GM23338 (cell line): ENCODE results near the gene ACVR1C. TPM values are rescaled to one million over a fixed set of nuclear protein-coding genes. Genes with fewer than 3 reads are reported as not detected.

Experiments used
- ATAC-seq: fragments of 200-7000 bp; cut with Tn5 transposase; 3 replicates; pipeline ENCODE4 v1.9.1; 2020
- DNase-seq: peaks from one replicate; pipeline ENCODE4 v3.0.0-alpha.2; 2015; ENCODE audit warnings: low spot score
- H2AFZ ChIP-seq: fragments of 200-600 bp; sonication (generic); 2 replicates; pipeline ENCODE4 v1.8.0; 2016; ENCODE audit warnings: antibody characterized with exemption, mild to moderate bottlenecking, moderate library complexity
- H3F3A ChIP-seq: fragments of 200-600 bp; sonication (generic); replicated peaks from 2 replicates; pipeline ENCODE4 v1.8.0; 2017; ENCODE audit warnings: antibody characterized with exemption, mixed run types, low read depth
- H3K27ac ChIP-seq: fragments of 200-600 bp; sonication (generic); 2 replicates; pipeline ENCODE4 v1.6.1; 2016; ENCODE audit warnings: low read depth
- H3K27me3 ChIP-seq: fragments of 200-600 bp; sonication (generic); 2 replicates; pipeline ENCODE4 v1.8.0; 2016; ENCODE audit warnings: mild to moderate bottlenecking, mixed run types, moderate library complexity; ENCODE audit not compliant: insufficient read depth
- H3K36me3 ChIP-seq: fragments of 200-600 bp; sonication (generic); 2 replicates; pipeline ENCODE4 v1.8.0; 2016; ENCODE audit warnings: mild to moderate bottlenecking; ENCODE audit not compliant: insufficient read depth
- H3K4me1 ChIP-seq: fragments of 200-600 bp; sonication (generic); 2 replicates; pipeline ENCODE4 v1.8.0; 2016; ENCODE audit warnings: mild to moderate bottlenecking, moderate library complexity; ENCODE audit not compliant: insufficient read depth
- H3K4me2 ChIP-seq: fragments of 200-600 bp; sonication (generic); 2 replicates; pipeline ENCODE4 v1.7.1; 2017; ENCODE audit warnings: mixed run types
- H3K4me3 ChIP-seq: fragments of 200-600 bp; sonication (generic); 2 replicates; pipeline ENCODE4 v1.6.1; 2016; ENCODE audit warnings: mixed run types
- H3K79me2 ChIP-seq: fragments of 200-600 bp; sonication (generic); replicated peaks from 2 replicates; pipeline ENCODE4 v1.8.0; 2017; ENCODE audit warnings: mild to moderate bottlenecking; ENCODE audit not compliant: insufficient read depth
- H3K9me2 ChIP-seq: fragments of 200-600 bp; sonication (generic); 2 replicates; pipeline ENCODE4 v1.8.0; 2017; ENCODE audit not compliant: insufficient read depth
- H4K20me1 ChIP-seq: fragments of 200-600 bp; sonication (generic); replicated peaks from 2 replicates; pipeline ENCODE4 v1.8.0; 2017; ENCODE audit warnings: mild to moderate bottlenecking; ENCODE audit not compliant: insufficient read depth
- H3K27ac Mint-ChIP-seq: 2 replicates; pipeline ENCODE4 v1.8.0; 2020; ENCODE audit warnings: inconsistent platforms, mild to moderate bottlenecking, moderate library complexity, mixed read lengths
- H3K27me3 Mint-ChIP-seq: 3 replicates; pipeline ENCODE4 v1.8.0; 2022; ENCODE audit warnings: low read depth, mild to moderate bottlenecking, moderate library complexity, mixed read lengths, inconsistent platforms; ENCODE audit not compliant: insufficient read depth, poor library complexity
- H3K36me3 Mint-ChIP-seq: 3 replicates; pipeline ENCODE4 v1.8.0; 2021; ENCODE audit warnings: low read depth, mild to moderate bottlenecking, inconsistent platforms, moderate library complexity, mixed read lengths
- H3K4me1 Mint-ChIP-seq: 3 replicates; pipeline ENCODE4 v1.8.0; 2020; ENCODE audit warnings: mild to moderate bottlenecking, inconsistent platforms, mixed read lengths
- H3K4me3 Mint-ChIP-seq: 3 replicates; pipeline ENCODE4 v1.8.0; 2021; ENCODE audit warnings: moderate library complexity, mild to moderate bottlenecking, inconsistent platforms, mixed read lengths
- H3K9me3 Mint-ChIP-seq: 3 replicates; pipeline ENCODE4 v1.8.0; 2020; ENCODE audit warnings: moderate library complexity, mild to moderate bottlenecking, inconsistent platforms, mixed read lengths
- CREB1 ChIP-seq: fragments of 250-450 bp; sonication (Bioruptor Pico); IDR thresholded peaks from 2 replicates; pipeline ENCODE4 v1.5.0; 2020; ENCODE audit warnings: low read depth, mild to moderate bottlenecking, moderate library complexity
- CTCF ChIP-seq, 2 experiments: fragments of 200-600 bp in 1 of 2; sonication (generic) in 1 of 2; conservative IDR thresholded peaks; 2 replicates each; pipeline versions ENCODE4 v1.5.1 to v1.6.1; 2016 to 2017; ENCODE audit warnings: antibody characterized with exemption in 2 of 2, low read depth in 2 of 2, mild to moderate bottlenecking in 2 of 2, moderate library complexity in 1 of 2
- ETS1 ChIP-seq: IDR thresholded peaks from 2 replicates; pipeline ENCODE4 v1.6.1; 2016; ENCODE audit warnings: antibody characterized with exemption
- EZH2 ChIP-seq: fragments of 200-600 bp; sonication (generic); IDR thresholded peaks from one replicate; pipeline ENCODE4 v1.8.0; 2017; ENCODE audit warnings: antibody characterized with exemption, mild to moderate bottlenecking, low read depth; ENCODE audit not compliant: unreplicated experiment
- EZH2phosphoT487 ChIP-seq: fragments of 200-600 bp; sonication (generic); IDR thresholded peaks from one replicate; pipeline ENCODE4 v1.8.1; 2018; ENCODE audit warnings: antibody characterized with exemption; ENCODE audit not compliant: unreplicated experiment
- JUNB ChIP-seq: IDR thresholded peaks from one replicate; pipeline ENCODE4 v1.6.1; 2016; ENCODE audit warnings: antibody characterized with exemption; ENCODE audit not compliant: unreplicated experiment
- NANOG ChIP-seq: IDR thresholded peaks from 2 replicates; pipeline ENCODE4 v1.6.1; 2016; ENCODE audit warnings: antibody characterized with exemption, borderline replicate concordance
- POLR2AphosphoS5 ChIP-seq: IDR thresholded peaks from 2 replicates; pipeline ENCODE4 v1.6.1; 2016; ENCODE audit warnings: antibody characterized with exemption, low read depth
- REST ChIP-seq: IDR thresholded peaks from one replicate; pipeline ENCODE4 v1.6.1; 2018; ENCODE audit warnings: antibody characterized with exemption; ENCODE audit not compliant: unreplicated experiment
- STAT1 ChIP-seq: IDR thresholded peaks from one replicate; pipeline ENCODE4 v1.6.1; 2016; ENCODE audit warnings: antibody characterized with exemption; ENCODE audit not compliant: unreplicated experiment
- ZNF114 ChIP-seq: fragments of 250-450 bp; sonication (Bioruptor Pico); IDR thresholded peaks from 2 replicates; pipeline ENCODE4 v1.5.0; 2020; ENCODE audit warnings: mild to moderate bottlenecking, moderate library complexity
- ZNF331 ChIP-seq: fragments of 250-450 bp; sonication (Bioruptor Pico); IDR thresholded peaks from 2 replicates; pipeline ENCODE4 v1.5.0; 2020; ENCODE audit warnings: low read depth, mild to moderate bottlenecking, moderate library complexity
- polyA plus RNA-seq: library from polyadenylated mRNA; unstranded; fragments of >200 nt; fragmentation: Nextera tagmentation; extraction: Ambion mirVana; gene quantifications from 2 replicates; pipeline ENCODE4 v1.2.1, GENCODE V29; 2016
- total RNA-seq: library from RNA; depleted of rRNA; stranded (reverse); fragments of >200 nt; shearing (Covaris generic); gene quantifications from 2 replicates; pipeline ENCODE4 v1.2.3, GENCODE V29; 2014

ACVR1C gene
- total and polyA plus RNA-seq, 2 experiments from 2014 or later: 0.61 to 0.94 TPM

GRCh38 chr2:157477919-157478318, 150.7 kb downstream of the ACVR1C start:
- Mint-ChIP-seq H3K9me3 (no peaks in the 10 kb centered on the region), H3K27me3 (peaks cover 4% of the 10 kb centered on the region), H3K4me1 (no peaks in the 10 kb centered on the region), H3K36me3 (no peaks in the 10 kb centered on the region), H3K27ac (no peak overlapping the region), H3K4me3 (no peak overlapping the region)
- Histone ChIP-seq H3K4me2 (no peak overlapping the region), H3K79me2 (no peaks in the 10 kb centered on the region), H3K9me2 (no peaks in the 10 kb centered on the region), H3K4me3 (no peak overlapping the region), H4K20me1 (no peaks in the 10 kb centered on the region), H3K36me3 (no peaks in the 10 kb centered on the region), H3K27me3 (no peaks in the 10 kb centered on the region), H3F3A (no peaks in the 10 kb centered on the region), H3K4me1 (no peaks in the 10 kb centered on the region), H3K27ac (no peak overlapping the region), H2AFZ (no peak overlapping the region)
- DNase-seq (no peak), ATAC-seq (no peak)
- no peak for TF ChIP-seq EZH2
- TF ChIP-seq STAT1: no peak
- TF ChIP-seq ZNF331: no peak
- TF ChIP-seq EZH2phosphoT487: no peak
- no peak for TF ChIP-seq ZNF114 (CRISPR knock-in tag)
- no peak for TF ChIP-seq NANOG
- no peak for TF ChIP-seq POLR2AphosphoS5
- TF ChIP-seq CREB1 (CRISPR knock-in tag): no peak

GRCh38 chr2:157476953-157477709, 151.5 kb downstream of the ACVR1C start:
- no peaks in the 10 kb centered on the region for H3K4me1 ChIP-seq
- no peak overlapping the region for H3K27ac Mint-ChIP-seq
- no peaks in the 10 kb centered on the region for H3K36me3 Mint-ChIP-seq
- H4K20me1 ChIP-seq: no peaks in the 10 kb centered on the region
- H3K9me2 ChIP-seq: no peaks in the 10 kb centered on the region
- no peak overlapping the region for H3K27ac ChIP-seq
- no peaks in the 10 kb centered on the region for H3K9me3 Mint-ChIP-seq
- H3K36me3 ChIP-seq: no peaks in the 10 kb centered on the region
- H3K27me3 Mint-ChIP-seq: peaks cover 1% of the 10 kb centered on the region
- H2AFZ ChIP-seq: no peak overlapping the region
- H3K4me1 Mint-ChIP-seq: no peaks in the 10 kb centered on the region
- H3K4me3 Mint-ChIP-seq: no peak overlapping the region
- H3K4me2 ChIP-seq: no peak overlapping the region
- no peaks in the 10 kb centered on the region for H3K79me2 ChIP-seq
- H3K27me3 ChIP-seq: no peaks in the 10 kb centered on the region
- DNase-seq (no peak), ATAC-seq (no peak)
- H3F3A ChIP-seq: no peaks in the 10 kb centered on the region
- H3K4me3 ChIP-seq: no peak overlapping the region
- TF ChIP-seq EZH2phosphoT487 (no peak), EZH2 (no peak), REST (no peak), CREB1 (CRISPR knock-in tag) (no peak), ZNF114 (CRISPR knock-in tag) (no peak), STAT1 (no peak), POLR2AphosphoS5 (no peak), ETS1 (no peak), CTCF (conservative IDR thresholded peaks at IDR 0.05; ENCODE audit: low read depth in 2 of 2) (no peak), NANOG (no peak), JUNB (no peak), ZNF331 (no peak)
